WTC11 (cell line): ENCODE measurements around the gene SMC5. TPM values are rescaled to one million over a fixed set of nuclear protein-coding genes. Genes with fewer than 3 reads are reported as not detected.
A peak's percentile ranks its signal among the peaks of the same experiment; 100 is the strongest.
"Not testable (repeated sequence)": the region's sequence is repeated elsewhere in the genome, so short reads cannot be mapped to it uniquely, and the experiment has no call there.

Source experiments
- ATAC-seq: fragments of 200-7000 bp; cut with Tn5 transposase; 2 replicates; pipeline ENCODE4 v1.10.0; 2021; ENCODE audit warnings: mild to moderate bottlenecking, moderate library complexity
- CTCF ChIA-PET: fragments of 300-600 bp; sonication (Branson Sonifier 250); formaldehyde crosslinking; loops from one replicate; lab custom pipeline; 2021; ENCODE audit warnings: antibody characterized with exemption; lab: Charles Lee
- POLR2A ChIA-PET: fragments of 350-600 bp; sonication (Branson Sonifier 250); formaldehyde crosslinking; loops from one replicate; lab custom pipeline; 2021; ENCODE audit warnings: antibody characterized with exemption; lab: Charles Lee
- DNase-seq: peaks from one replicate; pipeline ENCODE4 v3.0.0; 2021; ENCODE audit warnings: low spot score
- H3K27ac Mint-ChIP-seq: 2 replicates; pipeline ENCODE4 v1.8.0; 2021; ENCODE audit warnings: mixed read lengths
- H3K27me3 Mint-ChIP-seq: 2 replicates; pipeline ENCODE4 v1.8.0; 2021; ENCODE audit warnings: low read depth, mild to moderate bottlenecking, moderate library complexity, mixed read lengths
- H3K36me3 Mint-ChIP-seq: 2 replicates; pipeline ENCODE4 v1.8.0; 2021; ENCODE audit warnings: mixed read lengths
- H3K4me1 Mint-ChIP-seq: 2 replicates; pipeline ENCODE4 v1.8.0; 2022; ENCODE audit warnings: mixed read lengths
- H3K4me3 Mint-ChIP-seq: 2 replicates; pipeline ENCODE4 v1.8.0; 2021; ENCODE audit warnings: mild to moderate bottlenecking, moderate library complexity, mixed read lengths
- H3K9me3 Mint-ChIP-seq: 2 replicates; pipeline ENCODE4 v1.8.0; 2021; ENCODE audit warnings: mixed read lengths
- CREB1 ChIP-seq: sonication (generic); formaldehyde crosslinking; IDR thresholded peaks from 2 replicates; pipeline ENCODE4 v1.8.0; 2023; ENCODE audit warnings: mild to moderate bottlenecking, missing genetic modification reagents
- CREM ChIP-seq: sonication (generic); formaldehyde crosslinking; IDR thresholded peaks from 2 replicates; pipeline ENCODE4 v1.8.1; 2022; ENCODE audit warnings: mild to moderate bottlenecking, missing genetic modification reagents, moderate library complexity
- GTF2I ChIP-seq: fragments of 250-450 bp; sonication (Bioruptor Pico); conservative IDR thresholded peaks from 2 replicates; pipeline ENCODE4 v1.4.0; 2021; ENCODE audit warnings: mild to moderate bottlenecking
- JUN ChIP-seq: sonication (generic); formaldehyde crosslinking; IDR thresholded peaks from 2 replicates; pipeline ENCODE4 v1.8.0; 2023; ENCODE audit warnings: mild to moderate bottlenecking, missing genetic modification reagents
- MAX ChIP-seq: sonication (generic); formaldehyde crosslinking; IDR thresholded peaks from 2 replicates; pipeline ENCODE4 v1.8.0; 2022; ENCODE audit warnings: mild to moderate bottlenecking, missing genetic modification reagents
- NFYB ChIP-seq: sonication (generic); formaldehyde crosslinking; conservative IDR thresholded peaks from 2 replicates; pipeline ENCODE4 v1.8.0; 2022; ENCODE audit warnings: low read depth, missing genetic modification reagents
- USF2 ChIP-seq: sonication (generic); formaldehyde crosslinking; IDR thresholded peaks from 2 replicates; pipeline ENCODE4 v1.8.1; 2023; ENCODE audit warnings: mild to moderate bottlenecking, missing genetic modification reagents, moderate library complexity
- ZNF138 ChIP-seq: sonication (generic); formaldehyde crosslinking; conservative IDR thresholded peaks from 2 replicates; pipeline ENCODE4 v1.8.1; 2022; ENCODE audit warnings: mild to moderate bottlenecking, moderate library complexity, missing genetic modification reagents
- ZNF219 ChIP-seq: sonication (generic); formaldehyde crosslinking; IDR thresholded peaks from 2 replicates; pipeline ENCODE4 v1.8.0; 2023; ENCODE audit warnings: missing genetic modification reagents, mild to moderate bottlenecking, borderline replicate concordance
- ZNF396 ChIP-seq: fragments of 250-450 bp; sonication (Bioruptor Pico); IDR thresholded peaks from 2 replicates; pipeline ENCODE4 v1.8.0; 2021; ENCODE audit warnings: mild to moderate bottlenecking, moderate library complexity, borderline replicate concordance
- total RNA-seq: library from RNA; stranded (reverse); gene quantifications from 3 replicates; pipeline ENCODE4 v1.2.3, GENCODE V29; 2021
- TF ChIP-seq, protein P1 (sequence below): fragments of 250-450 bp; sonication (Bioruptor Pico); IDR thresholded peaks from 2 replicates; pipeline ENCODE4 v1.9.0; 2021; ENCODE audit warnings: moderate library complexity, mild to moderate bottlenecking, inconsistent platforms, borderline replicate concordance
- TF ChIP-seq, protein P2 (sequence below): fragments of 200-600 bp; IDR thresholded peaks from 2 replicates; pipeline ENCODE4 v1.8.0; 2022; ENCODE audit warnings: antibody characterized with exemption
- TF ChIP-seq, protein P3 (sequence below): sonication (generic); formaldehyde crosslinking; IDR thresholded peaks from 2 replicates; pipeline ENCODE4 v1.8.1; 2022; ENCODE audit warnings: missing genetic modification reagents, borderline replicate concordance
- TF ChIP-seq, protein P4 (sequence below): fragments of 250-450 bp; sonication (Bioruptor Pico); IDR thresholded peaks from 2 replicates; pipeline ENCODE4 v2.1.2; 2022; ENCODE audit warnings: mild to moderate bottlenecking, moderate library complexity

Gene SMC5
- total RNA-seq, 1 experiment from 2014 or later, result 20.2 TPM

DNA sequence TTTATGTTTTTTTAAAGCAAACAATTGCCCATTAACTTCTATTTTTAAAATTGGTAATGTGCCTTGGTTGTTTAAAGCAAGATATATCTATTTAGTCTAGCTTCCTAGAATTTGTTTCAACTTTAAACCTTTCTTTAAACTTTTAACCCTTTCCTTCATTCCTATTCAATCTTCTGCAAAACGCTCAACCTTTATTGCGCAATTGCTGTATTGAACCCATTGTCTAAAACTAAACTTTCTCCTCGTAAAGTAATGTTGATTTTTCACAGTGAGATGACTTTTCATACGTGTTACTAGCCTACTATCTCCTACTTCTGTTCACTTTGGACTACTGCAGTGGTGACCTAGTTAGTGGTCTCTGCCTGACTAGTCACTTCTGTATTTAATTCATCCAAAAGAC, 63.3 kb downstream of the SMC5 start:
- Mint-ChIP-seq H3K27ac (0 out of 2 replicates have a peak overlapping the region, but pooled peaks have one; percentile 2), H3K4me3 (no peak overlapping the region), H3K27me3 (no peaks in the 10 kb centered on the region), H3K4me1 (no peaks in the 10 kb centered on the region), H3K9me3 (peaks cover 8% of the 10 kb centered on the region), H3K36me3 (peaks cover 44% of the 10 kb centered on the region)
- CTCF ChIA-PET, result no interaction called here
- TF ChIP-seq CREM (CRISPR knock-in tag), result no peak
- TF ChIP-seq, protein P1, sequence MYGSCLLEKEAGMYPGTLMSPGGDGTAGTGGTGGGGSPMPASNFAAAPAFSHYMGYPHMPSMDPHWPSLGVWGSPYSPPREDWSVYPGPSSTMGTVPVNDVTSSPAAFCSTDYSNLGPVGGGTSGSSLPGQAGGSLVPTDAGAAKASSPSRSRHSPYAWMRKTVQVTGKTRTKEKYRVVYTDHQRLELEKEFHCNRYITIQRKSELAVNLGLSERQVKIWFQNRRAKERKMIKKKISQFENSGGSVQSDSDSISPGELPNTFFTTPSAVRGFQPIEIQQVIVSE, result no peak
- TF ChIP-seq ZNF138 (CRISPR knock-in tag), result no peak
- TF ChIP-seq ZNF396 (CRISPR knock-in tag), result no peak
- TF ChIP-seq CREB1, result no peak
- TF ChIP-seq, protein P2, sequence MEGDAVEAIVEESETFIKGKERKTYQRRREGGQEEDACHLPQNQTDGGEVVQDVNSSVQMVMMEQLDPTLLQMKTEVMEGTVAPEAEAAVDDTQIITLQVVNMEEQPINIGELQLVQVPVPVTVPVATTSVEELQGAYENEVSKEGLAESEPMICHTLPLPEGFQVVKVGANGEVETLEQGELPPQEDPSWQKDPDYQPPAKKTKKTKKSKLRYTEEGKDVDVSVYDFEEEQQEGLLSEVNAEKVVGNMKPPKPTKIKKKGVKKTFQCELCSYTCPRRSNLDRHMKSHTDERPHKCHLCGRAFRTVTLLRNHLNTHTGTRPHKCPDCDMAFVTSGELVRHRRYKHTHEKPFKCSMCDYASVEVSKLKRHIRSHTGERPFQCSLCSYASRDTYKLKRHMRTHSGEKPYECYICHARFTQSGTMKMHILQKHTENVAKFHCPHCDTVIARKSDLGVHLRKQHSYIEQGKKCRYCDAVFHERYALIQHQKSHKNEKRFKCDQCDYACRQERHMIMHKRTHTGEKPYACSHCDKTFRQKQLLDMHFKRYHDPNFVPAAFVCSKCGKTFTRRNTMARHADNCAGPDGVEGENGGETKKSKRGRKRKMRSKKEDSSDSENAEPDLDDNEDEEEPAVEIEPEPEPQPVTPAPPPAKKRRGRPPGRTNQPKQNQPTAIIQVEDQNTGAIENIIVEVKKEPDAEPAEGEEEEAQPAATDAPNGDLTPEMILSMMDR, result no peak
- DNase-seq, result no peak
- ATAC-seq, result no peak
- POLR2A ChIA-PET, result no interaction called here

GRCh38 chr9:70324963-70325362, 66.2 kb downstream of the SMC5 start:
- no peaks in the 10 kb centered on the region for H3K27me3 Mint-ChIP-seq
- no peaks in the 10 kb centered on the region for H3K4me1 Mint-ChIP-seq
- ATAC-seq (no peak), DNase-seq (no peak)
- TF ChIP-seq, protein P3, sequence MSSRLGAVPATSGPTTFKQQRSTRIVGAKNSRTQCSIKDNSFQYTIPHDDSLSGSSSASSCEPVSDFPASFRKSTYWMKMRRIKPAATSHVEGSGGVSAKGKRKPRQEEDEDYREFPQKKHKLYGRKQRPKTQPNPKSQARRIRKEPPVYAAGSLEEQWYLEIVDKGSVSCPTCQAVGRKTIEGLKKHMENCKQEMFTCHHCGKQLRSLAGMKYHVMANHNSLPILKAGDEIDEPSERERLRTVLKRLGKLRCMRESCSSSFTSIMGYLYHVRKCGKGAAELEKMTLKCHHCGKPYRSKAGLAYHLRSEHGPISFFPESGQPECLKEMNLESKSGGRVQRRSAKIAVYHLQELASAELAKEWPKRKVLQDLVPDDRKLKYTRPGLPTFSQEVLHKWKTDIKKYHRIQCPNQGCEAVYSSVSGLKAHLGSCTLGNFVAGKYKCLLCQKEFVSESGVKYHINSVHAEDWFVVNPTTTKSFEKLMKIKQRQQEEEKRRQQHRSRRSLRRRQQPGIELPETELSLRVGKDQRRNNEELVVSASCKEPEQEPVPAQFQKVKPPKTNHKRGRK (CRISPR knock-in tag), result no peak
- TF ChIP-seq MAX (CRISPR knock-in tag) (no peak), USF2 (no peak), NFYB (CRISPR knock-in tag) (no peak), ZNF219 (CRISPR knock-in tag) (no peak), GTF2I (CRISPR knock-in tag) (no peak), JUN (no peak)
- TF ChIP-seq, protein P4, sequence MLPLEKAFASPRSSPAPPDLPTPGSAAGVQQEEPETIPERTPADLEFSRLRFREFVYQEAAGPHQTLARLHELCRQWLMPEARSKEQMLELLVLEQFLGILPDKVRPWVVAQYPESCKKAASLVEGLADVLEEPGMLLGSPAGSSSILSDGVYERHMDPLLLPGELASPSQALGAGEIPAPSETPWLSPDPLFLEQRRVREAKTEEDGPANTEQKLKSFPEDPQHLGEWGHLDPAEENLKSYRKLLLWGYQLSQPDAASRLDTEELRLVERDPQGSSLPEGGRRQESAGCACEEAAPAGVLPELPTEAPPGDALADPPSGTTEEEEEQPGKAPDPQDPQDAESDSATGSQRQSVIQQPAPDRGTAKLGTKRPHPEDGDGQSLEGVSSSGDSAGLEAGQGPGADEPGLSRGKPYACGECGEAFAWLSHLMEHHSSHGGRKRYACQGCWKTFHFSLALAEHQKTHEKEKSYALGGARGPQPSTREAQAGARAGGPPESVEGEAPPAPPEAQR (CRISPR knock-in tag), result no peak
- H3K36me3 Mint-ChIP-seq, result peaks cover 67% of the 10 kb centered on the region
- CTCF ChIA-PET, result no interaction called here
- POLR2A ChIA-PET, result no interaction called here
- H3K9me3 Mint-ChIP-seq, result peaks cover 32% of the 10 kb centered on the region
- no peak overlapping the region for H3K4me3 Mint-ChIP-seq
- H3K27ac Mint-ChIP-seq, result no peak overlapping the region

DNA sequence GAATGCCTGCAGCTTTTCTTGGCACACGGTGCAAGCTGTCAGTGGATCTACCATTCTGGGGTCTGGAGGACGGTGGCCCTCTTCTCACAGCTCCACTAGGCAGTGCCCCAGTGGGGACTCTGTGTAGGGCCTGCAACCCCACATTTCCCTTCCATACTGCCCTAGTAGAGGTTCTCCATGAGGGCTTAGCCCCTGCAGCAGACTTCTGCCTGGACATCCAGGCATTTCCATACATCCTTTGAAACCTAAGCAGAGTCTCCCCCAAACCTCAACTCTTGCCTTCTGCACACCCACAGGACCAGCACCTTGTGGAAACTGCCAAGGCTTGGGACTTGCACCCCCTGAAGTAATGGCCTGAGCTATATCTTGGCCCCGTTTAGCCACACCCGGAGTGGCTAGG, 69.8 kb downstream of the SMC5 start:
- H3K4me1 Mint-ChIP-seq, H3K4me3 Mint-ChIP-seq, H3K27me3 Mint-ChIP-seq, H3K27ac Mint-ChIP-seq, ATAC-seq, CTCF ChIA-PET, DNase-seq, POLR2A ChIA-PET: not testable (repeated sequence)
- H3K9me3 Mint-ChIP-seq, result peaks cover 32% of the 10 kb centered on the region
- H3K36me3 Mint-ChIP-seq, result peaks cover 59% of the 10 kb centered on the region
